Femur (tissue), 1 donor: ENCODE results near the gene AGAP5.

Source experiments
- DNase-seq: peaks from one replicate; pipeline ENCODE4 v3.0.0-alpha.2; 2017

AGAP5 gene

GRCh38 chr10:73625004-73625883 is 72.7 kb downstream of the AGAP5 start:
- no peak for DNase-seq
